ENCODE data around the gene PCDHB14.
"Not testable (repeated sequence)": the region's sequence is repeated elsewhere in the genome, so short reads cannot be mapped to it uniquely, and the experiment has no call there.

Gene PCDHB14

GRCh38 chr5:141192110-141192725 lies 30.9 kb upstream of the PCDHB14 start, which contains the start of gene PCDHB10:
Gene PCDHB10, plus strand, starts transcription at chr5:141192353. Its CDS starts 200 bp downstream, at chr5:141192553.
- DNase-seq, result no peak
- peaks cover 6 to 21% of the 10 kb centered on the region in 2 donors for H3K36me3 Mint-ChIP-seq
- H3K4me1 Mint-ChIP-seq, result peaks cover under 1 to 2% of the 10 kb centered on the region in 2 donors
- H3K27ac Mint-ChIP-seq, result peak within 1 kb of the TSS; percentile 56
- peaks cover 19 to 24% of the 10 kb centered on the region in 2 donors for H3K9me3 Mint-ChIP-seq
- H3K4me3 Mint-ChIP-seq, result no peak within 1 kb of the TSS
- no peak for ATAC-seq (replicated peaks)
- H3K27me3 Mint-ChIP-seq, result peaks cover 42 to 48% of the 10 kb centered on the region in 2 donors

- not testable (repeated sequence) for H3K4me1 Mint-ChIP-seq; DNase-seq; ATAC-seq (replicated peaks); H3K4me3 Mint-ChIP-seq; H3K27ac Mint-ChIP-seq
- Mint-ChIP-seq H3K27me3 (peaks cover 38 to 42% of the 10 kb centered on the region in 2 donors), H3K9me3 (peaks cover 22 to 28% of the 10 kb centered on the region in 2 donors), H3K36me3 (peaks cover 3 to 13% of the 10 kb centered on the region in 2 donors)
Observed at GRCh38 chr5:141194332-141194731, 28.8 kb upstream of the PCDHB14 start.

DNA sequence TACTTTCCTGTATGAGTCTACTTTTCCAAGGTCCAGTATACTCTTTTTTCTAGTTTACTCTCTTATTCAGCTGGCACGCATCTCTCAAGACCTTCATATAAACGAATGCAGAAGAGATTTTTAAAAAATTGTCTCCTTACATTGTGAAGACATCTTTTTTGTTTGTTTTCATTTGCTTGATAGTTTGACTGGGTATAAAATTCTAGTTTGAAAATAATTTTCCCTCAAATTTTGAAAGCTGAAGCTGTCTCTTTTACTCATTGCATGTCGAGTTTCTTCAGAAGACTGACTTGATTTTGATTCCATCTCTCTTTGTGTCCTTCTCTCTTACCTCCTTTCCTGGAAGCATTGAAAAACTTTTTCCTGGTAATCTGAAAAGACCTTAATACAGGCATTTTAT lies 26.8 kb upstream of the PCDHB14 start:
- Mint-ChIP-seq H3K4me1 (peaks cover 0 to 2% of the 10 kb centered on the region in 2 donors), H3K27me3 (peaks cover 42 to 51% of the 10 kb centered on the region in 2 donors), H3K9me3 (peaks cover 25 to 31% of the 10 kb centered on the region in 2 donors), H3K36me3 (peaks cover 3 to 13% of the 10 kb centered on the region in 2 donors), H3K4me3 (no peak overlapping the region), H3K27ac (no peak overlapping the region)
- DNase-seq, result no peak
- no peak for ATAC-seq (replicated peaks)

- no peak for ATAC-seq (replicated peaks)
- no peak for DNase-seq
- H3K36me3 Mint-ChIP-seq, result peaks cover 3 to 7% of the 10 kb centered on the region in 2 donors
- H3K9me3 Mint-ChIP-seq, result peaks cover 22 to 27% of the 10 kb centered on the region in 2 donors
- peak within 1 kb of the TSS; percentile 47 for H3K27ac Mint-ChIP-seq
- H3K27me3 Mint-ChIP-seq, result peaks cover 40 to 41% of the 10 kb centered on the region in 2 donors
- H3K4me1 Mint-ChIP-seq, result no peaks in the 10 kb centered on the region
- no peak within 1 kb of the TSS for H3K4me3 Mint-ChIP-seq
Observed at GRCh38 chr5:141199359-141200235, 23.5 kb upstream of the PCDHB14 start, which contains the start of gene PCDHB11. Gene PCDHB11, plus strand, starts transcription at chr5:141199627. Its CDS starts 148 bp downstream, at chr5:141199775.

GRCh38 chr5:141201126-141201525 lies 22.0 kb upstream of the PCDHB14 start:
- not testable (repeated sequence) for DNase-seq; H3K27ac Mint-ChIP-seq; H3K4me1 Mint-ChIP-seq; H3K36me3 Mint-ChIP-seq; H3K4me3 Mint-ChIP-seq; ATAC-seq (replicated peaks)
- Mint-ChIP-seq H3K27me3 (peaks cover 41 to 45% of the 10 kb centered on the region in 2 donors), H3K9me3 (peaks cover 22 to 25% of the 10 kb centered on the region in 2 donors)

DNA sequence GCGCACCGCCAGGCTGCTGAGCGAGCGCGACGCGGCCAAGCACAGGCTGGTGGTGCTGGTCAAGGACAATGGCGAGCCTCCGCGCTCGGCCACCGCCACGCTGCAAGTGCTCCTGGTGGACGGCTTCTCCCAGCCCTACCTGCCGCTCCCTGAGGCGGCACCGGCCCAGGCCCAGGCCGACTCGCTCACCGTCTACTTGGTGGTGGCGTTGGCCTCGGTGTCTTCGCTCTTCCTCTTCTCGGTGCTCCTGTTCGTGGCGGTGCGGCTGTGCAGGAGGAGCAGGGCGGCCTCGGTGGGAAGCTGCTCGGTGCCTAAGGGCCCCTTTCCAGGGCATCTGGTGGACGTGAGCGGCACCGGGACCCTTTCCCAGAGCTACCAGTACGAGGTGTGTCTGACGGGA lies 21.5 kb upstream of the PCDHB14 start:
- H3K27me3 Mint-ChIP-seq, result peaks cover 45 to 49% of the 10 kb centered on the region in 2 donors
- H3K4me1 Mint-ChIP-seq; DNase-seq; ATAC-seq (replicated peaks); H3K27ac Mint-ChIP-seq; H3K36me3 Mint-ChIP-seq; H3K4me3 Mint-ChIP-seq: not testable (repeated sequence)
- peaks cover 20% of the 10 kb centered on the region in 2 donors for H3K9me3 Mint-ChIP-seq

DNA sequence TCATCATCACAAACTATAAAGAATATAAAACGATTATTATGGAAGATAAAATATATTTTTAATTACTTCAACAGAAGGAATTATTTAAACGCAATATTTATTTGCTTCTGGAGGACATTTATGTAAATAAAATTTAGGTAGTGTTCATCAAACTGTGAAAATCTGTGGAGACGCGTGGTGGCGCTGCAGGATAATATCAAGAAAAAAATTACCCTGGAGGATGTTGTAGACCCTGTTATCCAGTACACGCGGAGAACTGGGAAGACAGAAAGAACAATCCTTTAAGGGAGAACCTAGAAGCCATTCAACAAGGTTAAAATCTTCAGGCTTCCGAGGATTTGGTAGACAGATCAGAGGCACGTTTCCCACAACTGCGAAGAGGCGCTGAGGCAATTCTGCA lies 14.7 kb upstream of the PCDHB14 start, which contains the start of gene PCDHB12:
Gene PCDHB12, plus strand, starts transcription at position 242 of the 400 bp plus-strand sequence. CDS start 189 bp downstream, outside the sequence.
- Mint-ChIP-seq H3K27me3 (peaks cover 48 to 57% of the 10 kb centered on the region in 2 donors), H3K36me3 (peaks cover 6 to 8% of the 10 kb centered on the region in 2 donors), H3K4me3 (no peak within 1 kb of the TSS), H3K27ac (no peak within 1 kb of the TSS), H3K9me3 (peaks cover 6 to 7% of the 10 kb centered on the region in 2 donors), H3K4me1 (no peaks in the 10 kb centered on the region)
- DNase-seq (no peak), ATAC-seq (replicated peaks) (no peak)

DNA sequence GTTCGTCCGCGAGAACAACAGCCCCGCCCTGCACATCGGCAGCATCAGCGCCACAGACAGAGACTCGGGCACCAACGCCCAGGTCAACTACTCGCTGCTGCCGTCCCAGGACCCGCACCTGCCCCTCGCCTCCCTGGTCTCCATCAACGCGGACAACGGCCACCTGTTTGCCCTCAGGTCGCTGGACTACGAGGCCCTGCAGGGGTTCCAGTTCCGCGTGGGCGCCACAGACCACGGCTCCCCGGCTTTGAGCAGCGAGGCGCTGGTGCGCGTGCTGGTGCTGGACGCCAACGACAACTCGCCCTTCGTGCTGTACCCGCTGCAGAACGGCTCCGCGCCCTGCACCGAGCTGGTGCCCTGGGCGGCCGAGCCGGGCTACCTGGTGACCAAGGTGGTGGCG lies 12.9 kb upstream of the PCDHB14 start:
- Mint-ChIP-seq H3K27me3 (peaks cover 57 to 66% of the 10 kb centered on the region in 2 donors), H3K36me3 (peaks cover 6 to 12% of the 10 kb centered on the region in 2 donors), H3K9me3 (peaks cover 6 to 11% of the 10 kb centered on the region in 2 donors)
- DNase-seq; H3K4me1 Mint-ChIP-seq; H3K4me3 Mint-ChIP-seq; ATAC-seq (replicated peaks); H3K27ac Mint-ChIP-seq: not testable (repeated sequence)

GRCh38 chr5:141210849-141211248 lies 12.3 kb upstream of the PCDHB14 start:
- not testable (repeated sequence) for ATAC-seq (replicated peaks); DNase-seq; H3K4me1 Mint-ChIP-seq
- peaks cover 62 to 67% of the 10 kb centered on the region in 2 donors for H3K27me3 Mint-ChIP-seq
- peaks cover 6 to 13% of the 10 kb centered on the region in 2 donors for H3K36me3 Mint-ChIP-seq
- H3K9me3 Mint-ChIP-seq, result peaks cover 6 to 13% of the 10 kb centered on the region in 2 donors
- H3K4me3 Mint-ChIP-seq, result peak overlapping the region in 1 of 2 donors; percentile 14
- H3K27ac Mint-ChIP-seq, result peak overlapping the region; percentile 85

- H3K4me1 Mint-ChIP-seq; ATAC-seq (replicated peaks); H3K27ac Mint-ChIP-seq; H3K4me3 Mint-ChIP-seq; DNase-seq: not testable (repeated sequence)
- H3K27me3 Mint-ChIP-seq, result peaks cover 50 to 60% of the 10 kb centered on the region in 2 donors
- H3K36me3 Mint-ChIP-seq, result peaks cover 6 to 17% of the 10 kb centered on the region in 2 donors
- peaks cover 6 to 25% of the 10 kb centered on the region in 2 donors for H3K9me3 Mint-ChIP-seq
Observed at GRCh38 chr5:141213656-141214339, 9.3 kb upstream of the PCDHB14 start, which contains the start of gene PCDHB13. Gene PCDHB13, plus strand, starts transcription at chr5:141213919. Its CDS starts 205 bp downstream, at chr5:141214124.

DNA sequence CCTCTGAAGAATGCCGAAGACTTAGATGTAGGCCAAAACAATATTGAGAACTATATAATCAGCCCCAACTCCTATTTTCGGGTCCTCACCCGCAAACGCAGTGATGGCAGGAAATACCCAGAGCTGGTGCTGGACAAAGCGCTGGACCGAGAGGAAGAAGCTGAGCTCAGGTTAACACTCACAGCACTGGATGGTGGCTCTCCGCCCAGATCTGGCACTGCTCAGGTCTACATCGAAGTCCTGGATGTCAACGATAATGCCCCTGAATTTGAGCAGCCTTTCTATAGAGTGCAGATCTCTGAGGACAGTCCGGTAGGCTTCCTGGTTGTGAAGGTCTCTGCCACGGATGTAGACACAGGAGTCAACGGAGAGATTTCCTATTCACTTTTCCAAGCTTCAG lies 8.6 kb upstream of the PCDHB14 start:
- Mint-ChIP-seq H3K27me3 (peaks cover 47 to 55% of the 10 kb centered on the region in 2 donors), H3K36me3 (peaks cover 6 to 19% of the 10 kb centered on the region in 2 donors), H3K9me3 (peaks cover 6 to 29% of the 10 kb centered on the region in 2 donors)
- not testable (repeated sequence) for ATAC-seq (replicated peaks); DNase-seq; H3K27ac Mint-ChIP-seq; H3K4me1 Mint-ChIP-seq; H3K4me3 Mint-ChIP-seq

GRCh38 chr5:141215504-141215903 lies 7.6 kb upstream of the PCDHB14 start:
- Mint-ChIP-seq H3K36me3 (peaks cover 3 to 21% of the 10 kb centered on the region in 2 donors), H3K9me3 (peaks cover 5 to 30% of the 10 kb centered on the region in 2 donors), H3K27me3 (peaks cover 47 to 58% of the 10 kb centered on the region in 2 donors)
- H3K4me3 Mint-ChIP-seq; H3K4me1 Mint-ChIP-seq; H3K27ac Mint-ChIP-seq; ATAC-seq (replicated peaks); DNase-seq: not testable (repeated sequence)

- ATAC-seq (replicated peaks); H3K27ac Mint-ChIP-seq: not testable (repeated sequence)
- peaks cover 46 to 56% of the 10 kb centered on the region in 2 donors for H3K27me3 Mint-ChIP-seq
Observed at GRCh38 chr5:141216035-141216434, 7.1 kb upstream of the PCDHB14 start.

More at GRCh38 chr5:141216035-141216434, 7.1 kb upstream of the PCDHB14 start:
- H3K9me3 Mint-ChIP-seq, result peaks cover 2 to 28% of the 10 kb centered on the region in 2 donors
- H3K4me1 Mint-ChIP-seq, H3K4me3 Mint-ChIP-seq, DNase-seq: not testable (repeated sequence)
- H3K36me3 Mint-ChIP-seq, result peaks cover 0 to 17% of the 10 kb centered on the region in 2 donors

All from stimulated activated naive B cell treated with anti-CD40 and anti-IgM and Interleukin-4, amounts not matched to agents 10 μg/mL and 1 μg/mL and 100 μg/mL, for 72 hours (primary cell).